Epithelial cell of proximal tubule (primary cell): ENCODE data around the gene SIGLEC5. TPM values are rescaled to one million over a fixed set of nuclear protein-coding genes. Genes with fewer than 3 reads are reported as not detected.

Source experiments
- DNase-seq: peaks from one replicate; pipeline ENCODE4 v3.0.0-alpha.2; 2011; ENCODE audit warnings: low read depth
- H3K4me3 ChIP-seq: 2 replicates; pipeline ENCODE4 v1.5.1; 2011; ENCODE audit warnings: low read depth, mild to moderate bottlenecking, low read length
- CTCF ChIP-seq: conservative IDR thresholded peaks from 2 replicates; pipeline ENCODE4 v1.5.1; 2012; ENCODE audit warnings: low read depth, mild to moderate bottlenecking, low read length
- total RNA-seq: library from RNA; depleted of rRNA; stranded (reverse); fragments of >200 nt; gene quantifications from 2 replicates; pipeline ENCODE4 v1.2.3, GENCODE V29; 2015

SIGLEC5 gene
- total RNA-seq, 1 donor from 2014 or later = not detected

- no peak for DNase-seq
- H3K4me3 ChIP-seq = no peak overlapping the region
These were observed 57.3 kb downstream of the SIGLEC5 start for GRCh38 chr19:51572908-51573307.

GRCh38 chr19:51572410-51572809 lies 57.8 kb downstream of the SIGLEC5 start:
- no peak for DNase-seq
- no peak for TF ChIP-seq CTCF
- peak overlapping the region; percentile 68 for H3K4me3 ChIP-seq

More at GRCh38 chr19:51572908-51573307, 57.3 kb downstream of the SIGLEC5 start:
- TF ChIP-seq CTCF = no peak

GRCh38 chr19:51571599-51571998 lies 58.6 kb downstream of the SIGLEC5 start:
- DNase-seq = no peak
- no peak for TF ChIP-seq CTCF
- peak overlapping the region; percentile 68 for H3K4me3 ChIP-seq

GRCh38 chr19:51570962-51571575 lies 59.1 kb downstream of the SIGLEC5 start, which contains the start of gene ZNF175:
TSS of gene ZNF175 (plus strand) at chr19:51571283. CDS start at chr19:51573330, 2,047 bp downstream.
- peak; percentile 76 for DNase-seq
- peak within 1 kb of the TSS; percentile 68 for H3K4me3 ChIP-seq
- no peak for TF ChIP-seq CTCF

GRCh38 chr19:51568456-51568855 lies 61.7 kb downstream of the SIGLEC5 start:
- no peak for TF ChIP-seq CTCF
- H3K4me3 ChIP-seq = no peak overlapping the region
- DNase-seq = no peak

- DNase-seq = no peak
- no peak for TF ChIP-seq CTCF
- H3K4me3 ChIP-seq = no peak overlapping the region
These were observed 62.6 kb downstream of the SIGLEC5 start for GRCh38 chr19:51567583-51567982.

- no peak for TF ChIP-seq CTCF
- DNase-seq = no peak
These were observed 63.6 kb downstream of the SIGLEC5 start for GRCh38 chr19:51566489-51567100.

More at GRCh38 chr19:51566489-51567100, 63.6 kb downstream of the SIGLEC5 start:
- H3K4me3 ChIP-seq = no peak overlapping the region
